ENCODE results near the gene MRM3.

The MRM3 gene

GRCh38 chr17:812638-813204 lies 30.6 kb downstream of the MRM3 start:
- Histone ChIP-seq H3K27ac (ENCODE audit: poor library complexity, severe bottlenecking) (no peak overlapping the region), H3K4me1 (ENCODE audit: insufficient read depth, poor library complexity, severe bottlenecking) (no peaks in the 10 kb centered on the region), H3K9me3 (ENCODE audit: severe bottlenecking) (no peaks in the 10 kb centered on the region), H3K4me3 (ENCODE audit: severe bottlenecking) (no peak overlapping the region), H3K27me3 (ENCODE audit: insufficient read depth, poor library complexity, severe bottlenecking) (no peaks in the 10 kb centered on the region), H3K36me3 (ENCODE audit: low read depth) (peaks cover 46% of the 10 kb centered on the region)
- DNase-seq (ENCODE audit: low spot score) (no peak), ATAC-seq (ENCODE audit: low read depth) (no peak)
- TF ChIP-seq, protein P1, sequence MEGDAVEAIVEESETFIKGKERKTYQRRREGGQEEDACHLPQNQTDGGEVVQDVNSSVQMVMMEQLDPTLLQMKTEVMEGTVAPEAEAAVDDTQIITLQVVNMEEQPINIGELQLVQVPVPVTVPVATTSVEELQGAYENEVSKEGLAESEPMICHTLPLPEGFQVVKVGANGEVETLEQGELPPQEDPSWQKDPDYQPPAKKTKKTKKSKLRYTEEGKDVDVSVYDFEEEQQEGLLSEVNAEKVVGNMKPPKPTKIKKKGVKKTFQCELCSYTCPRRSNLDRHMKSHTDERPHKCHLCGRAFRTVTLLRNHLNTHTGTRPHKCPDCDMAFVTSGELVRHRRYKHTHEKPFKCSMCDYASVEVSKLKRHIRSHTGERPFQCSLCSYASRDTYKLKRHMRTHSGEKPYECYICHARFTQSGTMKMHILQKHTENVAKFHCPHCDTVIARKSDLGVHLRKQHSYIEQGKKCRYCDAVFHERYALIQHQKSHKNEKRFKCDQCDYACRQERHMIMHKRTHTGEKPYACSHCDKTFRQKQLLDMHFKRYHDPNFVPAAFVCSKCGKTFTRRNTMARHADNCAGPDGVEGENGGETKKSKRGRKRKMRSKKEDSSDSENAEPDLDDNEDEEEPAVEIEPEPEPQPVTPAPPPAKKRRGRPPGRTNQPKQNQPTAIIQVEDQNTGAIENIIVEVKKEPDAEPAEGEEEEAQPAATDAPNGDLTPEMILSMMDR (IDR thresholded peaks at IDR 0.05; ENCODE audit: poor library complexity, severe bottlenecking): no peak

GRCh38 chr17:814371-814770 lies 32.2 kb downstream of the MRM3 start:
- ATAC-seq (ENCODE audit: low read depth): no peak
- TF ChIP-seq, protein P1 (IDR thresholded peaks at IDR 0.05; ENCODE audit: poor library complexity, severe bottlenecking): no peak
- Histone ChIP-seq H3K4me1 (ENCODE audit: insufficient read depth, poor library complexity, severe bottlenecking) (no peaks in the 10 kb centered on the region), H3K27ac (ENCODE audit: poor library complexity, severe bottlenecking) (no peak overlapping the region), H3K36me3 (ENCODE audit: low read depth) (peaks cover 61% of the 10 kb centered on the region), H3K9me3 (ENCODE audit: severe bottlenecking) (no peaks in the 10 kb centered on the region), H3K4me3 (ENCODE audit: severe bottlenecking) (no peak overlapping the region), H3K27me3 (ENCODE audit: insufficient read depth, poor library complexity, severe bottlenecking) (no peaks in the 10 kb centered on the region)
- no peak for DNase-seq (ENCODE audit: low spot score)

GRCh38 chr17:819251-819650 lies 37.1 kb downstream of the MRM3 start:
- DNase-seq (ENCODE audit: low spot score): no peak
- H3K27ac ChIP-seq (ENCODE audit: poor library complexity, severe bottlenecking): no peak overlapping the region
- TF ChIP-seq, protein P1 (IDR thresholded peaks at IDR 0.05; ENCODE audit: poor library complexity, severe bottlenecking): no peak
- ATAC-seq (ENCODE audit: low read depth): no peak; the same call in 2 of the 3 replicates
- peaks cover 77% of the 10 kb centered on the region for H3K36me3 ChIP-seq (ENCODE audit: low read depth)
- H3K4me1 ChIP-seq (ENCODE audit: insufficient read depth, poor library complexity, severe bottlenecking): no peaks in the 10 kb centered on the region
- H3K9me3 ChIP-seq (ENCODE audit: severe bottlenecking): no peaks in the 10 kb centered on the region
- no peaks in the 10 kb centered on the region for H3K27me3 ChIP-seq (ENCODE audit: insufficient read depth, poor library complexity, severe bottlenecking)
- H3K4me3 ChIP-seq (ENCODE audit: severe bottlenecking): no peak overlapping the region

GRCh38 chr17:823501-823902 lies 41.3 kb downstream of the MRM3 start:
- no peaks in the 10 kb centered on the region for H3K27me3 ChIP-seq (ENCODE audit: insufficient read depth, poor library complexity, severe bottlenecking)
- no peak overlapping the region for H3K4me3 ChIP-seq (ENCODE audit: severe bottlenecking)
- no peak for ATAC-seq (ENCODE audit: low read depth)

GRCh38 chr17:824378-824777 lies 42.2 kb downstream of the MRM3 start:
- no peaks in the 10 kb centered on the region for H3K9me3 ChIP-seq (ENCODE audit: severe bottlenecking)
- H3K27ac ChIP-seq (ENCODE audit: poor library complexity, severe bottlenecking): no peak overlapping the region
- peaks cover 56% of the 10 kb centered on the region for H3K36me3 ChIP-seq (ENCODE audit: low read depth)
- DNase-seq (ENCODE audit: low spot score) (no peak), ATAC-seq (ENCODE audit: low read depth) (no peak)
- no peaks in the 10 kb centered on the region for H3K27me3 ChIP-seq (ENCODE audit: insufficient read depth, poor library complexity, severe bottlenecking)
- no peaks in the 10 kb centered on the region for H3K4me1 ChIP-seq (ENCODE audit: insufficient read depth, poor library complexity, severe bottlenecking)
- no peak overlapping the region for H3K4me3 ChIP-seq (ENCODE audit: severe bottlenecking)
- TF ChIP-seq, protein P1 (IDR thresholded peaks at IDR 0.05; ENCODE audit: poor library complexity, severe bottlenecking): no peak

More at GRCh38 chr17:823501-823902, 41.3 kb downstream of the MRM3 start:
- no peak for DNase-seq (ENCODE audit: low spot score)
- Histone ChIP-seq H3K27ac (ENCODE audit: poor library complexity, severe bottlenecking) (no peak overlapping the region), H3K36me3 (ENCODE audit: low read depth) (peaks cover 63% of the 10 kb centered on the region), H3K9me3 (ENCODE audit: severe bottlenecking) (no peaks in the 10 kb centered on the region), H3K4me1 (ENCODE audit: insufficient read depth, poor library complexity, severe bottlenecking) (no peaks in the 10 kb centered on the region)
- TF ChIP-seq, protein P1 (IDR thresholded peaks at IDR 0.05; ENCODE audit: poor library complexity, severe bottlenecking): no peak
